ENCODE measurements around the gene HSPA4L.

Gene HSPA4L

GRCh38 chr4:127843704-127844600, 61.8 kb downstream of the HSPA4L start:
- Histone ChIP-seq H3K4me3 (ENCODE audit: low read depth, low read length, poor library complexity, severe bottlenecking) (no peak overlapping the region), H3K4me2 (ENCODE audit: low read length) (no peak overlapping the region), H3K9ac (ENCODE audit: low read length) (no peak overlapping the region), H3K36me3 (ENCODE audit: insufficient read depth, low read length) (no peaks in the 10 kb centered on the region), H4K20me1 (ENCODE audit: insufficient read depth, low read length) (no peaks in the 10 kb centered on the region), H3K9me2 (ENCODE audit: low read depth, low read length) (no peaks in the 10 kb centered on the region), H3K9me3 (ENCODE audit: low read length) (0 out of 2 replicates have a peak, but pooled peaks cover 3% of the 10 kb centered on the region), H3K27ac (ENCODE audit: low read depth, low read length, poor library complexity, severe bottlenecking) (no peak overlapping the region), H3K79me2 (ENCODE audit: insufficient read depth, low read length) (0 out of 2 replicates have a peak, but pooled peaks cover 5% of the 10 kb centered on the region), H3F3A (ENCODE audit: insufficient read depth, low read length) (no peaks in the 10 kb centered on the region), H2AFZ (ENCODE audit: low read length) (no peak overlapping the region), H3K4me1 (ENCODE audit: insufficient read depth, low read length, severe bottlenecking) (no peaks in the 10 kb centered on the region), H3K27me3 (ENCODE audit: insufficient read depth, low read length) (no peaks in the 10 kb centered on the region)
- TF ChIP-seq EZH2 (IDR thresholded peaks at IDR 0.05; ENCODE audit: borderline replicate concordance, low read length) (no peak), CTCF (IDR thresholded peaks at IDR 0.05; ENCODE audit: low read length) (no peak)

GRCh38 chr4:127844601-127845116, 62.5 kb downstream of the HSPA4L start:
- Histone ChIP-seq H2AFZ (ENCODE audit: low read length) (no peak overlapping the region), H3K9me3 (ENCODE audit: low read length) (peaks cover 6% of the 10 kb centered on the region; the same call in 1 of the 2 replicates), H4K20me1 (ENCODE audit: insufficient read depth, low read length) (no peaks in the 10 kb centered on the region), H3K27ac (ENCODE audit: low read depth, low read length, poor library complexity, severe bottlenecking) (no peak overlapping the region), H3K4me2 (ENCODE audit: low read length) (no peak overlapping the region), H3K4me1 (ENCODE audit: insufficient read depth, low read length, severe bottlenecking) (no peaks in the 10 kb centered on the region), H3F3A (ENCODE audit: insufficient read depth, low read length) (no peaks in the 10 kb centered on the region), H3K27me3 (ENCODE audit: insufficient read depth, low read length) (no peaks in the 10 kb centered on the region), H3K4me3 (ENCODE audit: low read depth, low read length, poor library complexity, severe bottlenecking) (no peak overlapping the region), H3K9ac (ENCODE audit: low read length) (no peak overlapping the region), H3K79me2 (ENCODE audit: insufficient read depth, low read length) (0 out of 2 replicates have a peak, but pooled peaks cover 5% of the 10 kb centered on the region), H3K36me3 (ENCODE audit: insufficient read depth, low read length) (no peaks in the 10 kb centered on the region), H3K9me2 (ENCODE audit: low read depth, low read length) (no peaks in the 10 kb centered on the region)
- no peak for TF ChIP-seq CTCF (IDR thresholded peaks at IDR 0.05; ENCODE audit: low read length)
- no peak for TF ChIP-seq EZH2 (IDR thresholded peaks at IDR 0.05; ENCODE audit: borderline replicate concordance, low read length)

GRCh38 chr4:127846061-127846460, 63.9 kb downstream of the HSPA4L start:
- Histone ChIP-seq H4K20me1 (ENCODE audit: insufficient read depth, low read length) (no peaks in the 10 kb centered on the region), H2AFZ (ENCODE audit: low read length) (no peak overlapping the region), H3K9ac (ENCODE audit: low read length) (no peak overlapping the region), H3F3A (ENCODE audit: insufficient read depth, low read length) (no peaks in the 10 kb centered on the region), H3K27ac (ENCODE audit: low read depth, low read length, poor library complexity, severe bottlenecking) (no peak overlapping the region), H3K4me1 (ENCODE audit: insufficient read depth, low read length, severe bottlenecking) (no peaks in the 10 kb centered on the region), H3K27me3 (ENCODE audit: insufficient read depth, low read length) (no peaks in the 10 kb centered on the region), H3K9me3 (ENCODE audit: low read length) (peaks cover 11% of the 10 kb centered on the region), H3K4me2 (ENCODE audit: low read length) (no peak overlapping the region), H3K9me2 (ENCODE audit: low read depth, low read length) (no peaks in the 10 kb centered on the region), H3K36me3 (ENCODE audit: insufficient read depth, low read length) (no peaks in the 10 kb centered on the region), H3K4me3 (ENCODE audit: low read depth, low read length, poor library complexity, severe bottlenecking) (no peak overlapping the region), H3K79me2 (ENCODE audit: insufficient read depth, low read length) (0 out of 2 replicates have a peak, but pooled peaks cover 5% of the 10 kb centered on the region)
- no peak for TF ChIP-seq CTCF (IDR thresholded peaks at IDR 0.05; ENCODE audit: low read length)
- no peak for TF ChIP-seq EZH2 (IDR thresholded peaks at IDR 0.05; ENCODE audit: borderline replicate concordance, low read length)
